Activated naive CD8-positive, alpha-beta T cell (primary cell): ENCODE results near the gene NFYC.
A peak's percentile ranks its signal among the peaks of the same experiment; 100 is the strongest.

Experiments used
- H3K27ac Mint-ChIP-seq: one replicate; pipeline ENCODE4 v1.8.0; 2021; ENCODE audit warnings: mixed read lengths
- H3K27me3 Mint-ChIP-seq: one replicate; pipeline ENCODE4 v1.8.0; 2021; ENCODE audit warnings: mixed read lengths
- H3K36me3 Mint-ChIP-seq: one replicate; pipeline ENCODE4 v1.8.0; 2021; ENCODE audit warnings: mixed read lengths
- H3K4me1 Mint-ChIP-seq: one replicate; pipeline ENCODE4 v1.8.0; 2021; ENCODE audit warnings: low read depth, mixed read lengths
- H3K4me3 Mint-ChIP-seq: one replicate; pipeline ENCODE4 v1.8.0; 2021; ENCODE audit warnings: mild to moderate bottlenecking, mixed read lengths
- H3K9me3 Mint-ChIP-seq: one replicate; pipeline ENCODE4 v1.8.0; 2021; ENCODE audit warnings: low read depth, mixed read lengths

Gene NFYC

GRCh38 chr1:40794974-40795715 is 103.6 kb downstream of the NFYC start:
- Mint-ChIP-seq H3K36me3 (no peaks in the 10 kb centered on the region), H3K4me3 (peak overlapping the region; percentile 78), H3K4me1 (peaks cover 42% of the 10 kb centered on the region), H3K27ac (peak overlapping the region; percentile 90), H3K9me3 (no peaks in the 10 kb centered on the region), H3K27me3 (no peaks in the 10 kb centered on the region)

- Mint-ChIP-seq H3K9me3 (no peaks in the 10 kb centered on the region), H3K27ac (peak overlapping the region; percentile 90), H3K4me3 (peak overlapping the region; percentile 78), H3K4me1 (peaks cover 51% of the 10 kb centered on the region), H3K36me3 (no peaks in the 10 kb centered on the region), H3K27me3 (no peaks in the 10 kb centered on the region)
Measured at GRCh38 chr1:40795811-40796586, 104.5 kb downstream of the NFYC start.

- Mint-ChIP-seq H3K27me3 (no peaks in the 10 kb centered on the region), H3K4me3 (peak overlapping the region; percentile 10), H3K36me3 (no peaks in the 10 kb centered on the region), H3K4me1 (peaks cover 61% of the 10 kb centered on the region), H3K27ac (peak overlapping the region; percentile 76), H3K9me3 (no peaks in the 10 kb centered on the region)
Measured at GRCh38 chr1:40796939-40797667, 105.6 kb downstream of the NFYC start.

GRCh38 chr1:40797668-40798010 is 106.1 kb downstream of the NFYC start:
- H3K4me3 Mint-ChIP-seq: no peak overlapping the region
- no peaks in the 10 kb centered on the region for H3K9me3 Mint-ChIP-seq
- H3K4me1 Mint-ChIP-seq: peaks cover 62% of the 10 kb centered on the region
- no peaks in the 10 kb centered on the region for H3K36me3 Mint-ChIP-seq
- H3K27ac Mint-ChIP-seq: no peak overlapping the region
- H3K27me3 Mint-ChIP-seq: no peaks in the 10 kb centered on the region

- no peaks in the 10 kb centered on the region for H3K27me3 Mint-ChIP-seq
- no peaks in the 10 kb centered on the region for H3K36me3 Mint-ChIP-seq
- no peaks in the 10 kb centered on the region for H3K9me3 Mint-ChIP-seq
- peaks cover 61% of the 10 kb centered on the region for H3K4me1 Mint-ChIP-seq
- H3K4me3 Mint-ChIP-seq: no peak overlapping the region
- no peak overlapping the region for H3K27ac Mint-ChIP-seq
Measured at GRCh38 chr1:40798366-40799281, 107.1 kb downstream of the NFYC start.

GRCh38 chr1:40799351-40799867 is 107.9 kb downstream of the NFYC start:
- no peak overlapping the region for H3K4me3 Mint-ChIP-seq
- H3K27ac Mint-ChIP-seq: no peak overlapping the region
- peaks cover 53% of the 10 kb centered on the region for H3K4me1 Mint-ChIP-seq
- no peaks in the 10 kb centered on the region for H3K27me3 Mint-ChIP-seq
- no peaks in the 10 kb centered on the region for H3K36me3 Mint-ChIP-seq
- H3K9me3 Mint-ChIP-seq: no peaks in the 10 kb centered on the region

GRCh38 chr1:40801742-40802077 is 110.2 kb downstream of the NFYC start:
- Mint-ChIP-seq H3K27ac (no peak overlapping the region), H3K36me3 (no peaks in the 10 kb centered on the region), H3K27me3 (no peaks in the 10 kb centered on the region), H3K4me3 (peak overlapping the region; percentile 70), H3K9me3 (no peaks in the 10 kb centered on the region), H3K4me1 (peaks cover 36% of the 10 kb centered on the region)

GRCh38 chr1:40802078-40802741 is 110.7 kb downstream of the NFYC start:
- H3K27ac Mint-ChIP-seq: peak overlapping the region; percentile 50
- peak overlapping the region; percentile 70 for H3K4me3 Mint-ChIP-seq
- H3K9me3 Mint-ChIP-seq: no peaks in the 10 kb centered on the region
- H3K36me3 Mint-ChIP-seq: no peaks in the 10 kb centered on the region
- H3K4me1 Mint-ChIP-seq: peaks cover 32% of the 10 kb centered on the region
- no peaks in the 10 kb centered on the region for H3K27me3 Mint-ChIP-seq

- H3K36me3 Mint-ChIP-seq: no peaks in the 10 kb centered on the region
- H3K4me3 Mint-ChIP-seq: peak overlapping the region; percentile 66
Measured at GRCh38 chr1:40802742-40803113, 111.2 kb downstream of the NFYC start.

GRCh38 chr1:40803447-40803846 is 111.9 kb downstream of the NFYC start:
- H3K4me3 Mint-ChIP-seq: no peak overlapping the region
- H3K36me3 Mint-ChIP-seq: no peaks in the 10 kb centered on the region
- no peaks in the 10 kb centered on the region for H3K27me3 Mint-ChIP-seq
- no peak overlapping the region for H3K27ac Mint-ChIP-seq
- peaks cover 30% of the 10 kb centered on the region for H3K4me1 Mint-ChIP-seq
- H3K9me3 Mint-ChIP-seq: no peaks in the 10 kb centered on the region

More at GRCh38 chr1:40802742-40803113, 111.2 kb downstream of the NFYC start:
- Mint-ChIP-seq H3K27ac (peak overlapping the region; percentile 50), H3K9me3 (no peaks in the 10 kb centered on the region), H3K27me3 (no peaks in the 10 kb centered on the region), H3K4me1 (peaks cover 30% of the 10 kb centered on the region)

GRCh38 chr1:40803902-40804301 is 112.4 kb downstream of the NFYC start:
- H3K4me3 Mint-ChIP-seq: no peak overlapping the region
- peaks cover 34% of the 10 kb centered on the region for H3K4me1 Mint-ChIP-seq
- H3K27ac Mint-ChIP-seq: no peak overlapping the region
- no peaks in the 10 kb centered on the region for H3K36me3 Mint-ChIP-seq
- H3K9me3 Mint-ChIP-seq: no peaks in the 10 kb centered on the region
- H3K27me3 Mint-ChIP-seq: no peaks in the 10 kb centered on the region

- Mint-ChIP-seq H3K4me3 (no peak overlapping the region), H3K27ac (no peak overlapping the region), H3K27me3 (no peaks in the 10 kb centered on the region), H3K36me3 (no peaks in the 10 kb centered on the region), H3K4me1 (peaks cover 34% of the 10 kb centered on the region), H3K9me3 (no peaks in the 10 kb centered on the region)
Measured at GRCh38 chr1:40806240-40806639, 114.7 kb downstream of the NFYC start.

GRCh38 chr1:40806731-40807695 is 115.5 kb downstream of the NFYC start:
- no peaks in the 10 kb centered on the region for H3K36me3 Mint-ChIP-seq
- H3K4me3 Mint-ChIP-seq: no peak overlapping the region
- no peaks in the 10 kb centered on the region for H3K27me3 Mint-ChIP-seq
- H3K4me1 Mint-ChIP-seq: peaks cover 26% of the 10 kb centered on the region
- no peak overlapping the region for H3K27ac Mint-ChIP-seq
- H3K9me3 Mint-ChIP-seq: no peaks in the 10 kb centered on the region
